Dermis microvascular lymphatic vessel endothelial cell (primary cell): ENCODE measurements around the gene OR14A2. TPM values are rescaled to one million over a fixed set of nuclear protein-coding genes. Genes with fewer than 3 reads are reported as not detected.
A peak's percentile ranks its signal among the peaks of the same experiment; 100 is the strongest.
"Not testable (repeated sequence)": the region's sequence is repeated elsewhere in the genome, so short reads cannot be mapped to it uniquely, and the experiment has no call there.

Source experiments
- DNase-seq, 2 donors: peaks; one replicate each; pipeline versions ENCODE4 v3.0.0 to v3.0.0-alpha.2; 2010; ENCODE audit warnings: low read depth in 2 of 2
- total RNA-seq: library from RNA; depleted of rRNA; stranded (reverse); fragments of >200 nt; gene quantifications from 2 replicates; pipeline ENCODE4 v1.2.1, GENCODE V29; 2014

The OR14A2 gene
- not detected in 2 replicates for total RNA-seq

- no peak for DNase-seq
These were observed at the start of gene OR14A2 for GRCh38 chr1:247748041-247748440. Gene OR14A2, minus strand, starts transcription at chr1:247748141.

GRCh38 chr1:247797518-247797917, 49.6 kb upstream of the OR14A2 start:
- DNase-seq: no peak

- DNase-seq: no peak
These were observed 21.7 kb upstream of the OR14A2 start for GRCh38 chr1:247769603-247770002.

- DNase-seq: no peak
These were observed 12.5 kb upstream of the OR14A2 start, which contains the start of gene OR1C1 for GRCh38 chr1:247760456-247760855. Gene OR1C1, minus strand, starts transcription at chr1:247760556. Its CDS starts 2,150 bp downstream, at chr1:247758406.

- not testable (repeated sequence) for DNase-seq
These were observed 6.4 kb upstream of the OR14A2 start for GRCh38 chr1:247754311-247754710.

GRCh38 chr1:247749870-247750269, 1.9 kb upstream of the OR14A2 start:
- DNase-seq: no peak

- no peak for DNase-seq
These were observed 325 bp downstream of the OR14A2 start for GRCh38 chr1:247747616-247748015.

GRCh38 chr1:247746391-247746935, 1.5 kb downstream of the OR14A2 start:
- no peak for DNase-seq

GRCh38 chr1:247742215-247742760, 5.7 kb downstream of the OR14A2 start:
- DNase-seq: not testable (repeated sequence)

GRCh38 chr1:247741756-247742155, 6.2 kb downstream of the OR14A2 start:
- DNase-seq: no peak

GRCh38 chr1:247740721-247741120, 7.2 kb downstream of the OR14A2 start:
- DNase-seq: no peak

GRCh38 chr1:247738315-247738714, 9.6 kb downstream of the OR14A2 start, which contains the start of gene OR14K1:
Gene OR14K1, plus strand, starts transcription at chr1:247738615. Its CDS starts 0 bp downstream, at chr1:247738615.
- no peak for DNase-seq

- no peak for DNase-seq
These were observed 26.7 kb downstream of the OR14A2 start for GRCh38 chr1:247721222-247721621.

GRCh38 chr1:247716546-247716945, 31.4 kb downstream of the OR14A2 start, which contains the start of gene OR6F1:
Gene OR6F1, minus strand, starts transcription at chr1:247716646. Its CDS starts 3,891 bp downstream, at chr1:247712755.
- DNase-seq: no peak

GRCh38 chr1:247713753-247714152, 34.2 kb downstream of the OR14A2 start:
- no peak for DNase-seq

GRCh38 chr1:247710681-247711080, 37.3 kb downstream of the OR14A2 start:
- not testable (repeated sequence) for DNase-seq

- DNase-seq: no peak
These were observed 46.6 kb downstream of the OR14A2 start for GRCh38 chr1:247701338-247701737.

GRCh38 chr1:247681288-247681897, 66.5 kb downstream of the OR14A2 start:
- DNase-seq: peak; percentile 23 to 27

- DNase-seq: no peak
These were observed 67.8 kb downstream of the OR14A2 start for GRCh38 chr1:247680171-247680570.

- DNase-seq: no peak
These were observed 68.3 kb downstream of the OR14A2 start, which contains the start of gene OR13G1 for GRCh38 chr1:247679639-247680038. Gene OR13G1, minus strand, starts transcription at chr1:247679739. Its CDS starts 6,698 bp downstream, at chr1:247673041.
